HepG2 (cell line): ENCODE measurements around the gene GGTLC2. TPM values are rescaled to one million over a fixed set of nuclear protein-coding genes. Genes with fewer than 3 reads are reported as not detected.

Experiments
- ATAC-seq: fragments of 200-7000 bp; cut with Tn5 transposase; 3 replicates; pipeline ENCODE4 v1.9.1; 2020; ENCODE audit warnings: mild to moderate bottlenecking, moderate library complexity
- BruUV-seq: library from RNA; stranded (reverse); fragments of 400-500 nt; replicated peaks from 2 replicates; lab custom pipeline; 2021; lab: Mats Ljungman, UMichigan
- CTCF ChIA-PET: fragments of 300-600 bp; formaldehyde crosslinking; extraction: SDS; loops from one replicate; lab custom pipeline; 2021; ENCODE audit warnings: low total read pairs, inconsistent platforms, low intra/inter-chr PET ratio; lab: Yijun Ruan, JAX
- POLR2A ChIA-PET: fragments of 350-600 bp; sonication (Branson Sonifier 250); formaldehyde crosslinking; loops from one replicate; lab custom pipeline; 2020; ENCODE audit warnings: antibody characterized with exemption, inconsistent platforms; lab: Yijun Ruan, JAX
- DNase-seq: peaks from one replicate; pipeline ENCODE4 v3.0.0-alpha.2; 2015; ENCODE audit warnings: low spot score
- FAIRE-seq: peaks from 3 replicates; lab custom pipeline; 2011; peaks lifted over from hg19 to GRCh38; lab: Jason Lieb, UNC
- H2AFZ ChIP-seq: one replicate; pipeline ENCODE4 v1.6.1; 2011; ENCODE audit warnings: low read length, inconsistent platforms
- H3K27ac ChIP-seq: fragments of 300-600 bp; 3 replicates; pipeline ENCODE4 v1.8.0; 2011; ENCODE audit warnings: mixed run types, mild to moderate bottlenecking, mixed read lengths, low read length, inconsistent platforms; ENCODE audit not compliant: insufficient read depth; ENCODE audit errors: extremely low read length
- H3K27me3 ChIP-seq, 2 experiments: fragments of 200-600 bp in 1 of 2; 2 replicates in 1 of 2; 3 replicates in 1 of 2; pipeline versions ENCODE4 v1.6.0 to v1.8.0; 2011; ENCODE audit warnings: low read length in 2 of 2, mild to moderate bottlenecking in 2 of 2, moderate library complexity in 2 of 2, inconsistent platforms in 1 of 2; ENCODE audit not compliant: insufficient read depth in 2 of 2, control insufficient read depth in 1 of 2
- H3K36me3 ChIP-seq, 2 experiments: fragments of 200-600 bp in 1 of 2; replicated peaks in 1 of 2; 2 replicates in 1 of 2; 3 replicates in 1 of 2; pipeline versions ENCODE4 v1.5.1 to v1.8.0; 2011; ENCODE audit warnings: low read length in 2 of 2, inconsistent platforms in 1 of 2; ENCODE audit not compliant: insufficient read depth in 2 of 2, control insufficient read depth in 1 of 2
- H3K4me1 ChIP-seq: 2 replicates; pipeline ENCODE4 v1.5.1; 2012; ENCODE audit warnings: low read length, inconsistent platforms; ENCODE audit not compliant: insufficient read depth
- H3K4me2 ChIP-seq: 2 replicates; pipeline ENCODE4 v1.6.0; 2011; ENCODE audit warnings: low read depth, low read length, inconsistent platforms
- H3K4me3 ChIP-seq, 3 experiments: fragments of 200-600 bp in 1 of 3; sonication (generic), shearing (Covaris generic) in 1 of 3; replicated peaks in 1 of 3; 2 replicates each; pipeline ENCODE4 v1.5.1; 2011 to 2016; ENCODE audit warnings: low read length in 3 of 3, inconsistent platforms in 2 of 3, low read depth in 2 of 3, mild to moderate bottlenecking in 2 of 3, control low read depth in 1 of 3, mixed read lengths in 1 of 3; ENCODE audit not compliant: insufficient read depth in 1 of 3
- H3K79me2 ChIP-seq: one replicate; pipeline ENCODE4 v1.6.1; 2011; ENCODE audit warnings: low read length, inconsistent platforms; ENCODE audit not compliant: insufficient read depth
- H3K9ac ChIP-seq: 2 replicates; pipeline ENCODE4 v1.6.0; 2011; ENCODE audit warnings: mild to moderate bottlenecking, low read depth, low read length, inconsistent platforms; ENCODE audit not compliant: insufficient read depth
- H3K9me3 ChIP-seq: 2 replicates; pipeline ENCODE4 v1.5.1; 2012; ENCODE audit warnings: mild to moderate bottlenecking, low read length
- H4K20me1 ChIP-seq: 2 replicates; pipeline ENCODE4 v1.6.0; 2011; ENCODE audit warnings: inconsistent platforms, mild to moderate bottlenecking, low read length, moderate library complexity; ENCODE audit not compliant: insufficient read depth
- DPF2 ChIP-seq: sonication (generic); formaldehyde crosslinking; IDR thresholded peaks from 2 replicates; pipeline ENCODE4 v1.4.0; 2020; ENCODE audit warnings: mild to moderate bottlenecking, low read depth, missing genetic modification reagents, borderline replicate concordance
- HOXA3 ChIP-seq: sonication (generic); formaldehyde crosslinking; IDR thresholded peaks from 2 replicates; pipeline ENCODE4 v1.5.0; 2020; ENCODE audit warnings: missing genetic modification reagents
- KAT2B ChIP-seq: fragments of 150-350 bp; IDR thresholded peaks from 2 replicates; pipeline ENCODE4 v1.6.1; 2014; ENCODE audit warnings: low read depth, low read length, borderline replicate concordance
- REPIN1 ChIP-seq: sonication (generic); formaldehyde crosslinking; IDR thresholded peaks from 2 replicates; pipeline ENCODE4 v1.8.0; 2022; ENCODE audit warnings: missing genetic modification reagents, low read depth, mild to moderate bottlenecking, borderline replicate concordance
- SMAD9 ChIP-seq: sonication (generic); formaldehyde crosslinking; IDR thresholded peaks from 2 replicates; pipeline ENCODE4 v1.5.1; 2020; ENCODE audit warnings: mild to moderate bottlenecking, missing genetic modification reagents
- SRSF9 ChIP-seq: fragments of 200-400 bp; formaldehyde crosslinking; IDR thresholded peaks from 2 replicates; pipeline ENCODE4 v1.6.1; 2018; ENCODE audit warnings: borderline replicate concordance, mild to moderate bottlenecking, low read depth, low read length; ENCODE audit not compliant: insufficient read depth, poor library complexity, severe bottlenecking
- ZNF230 ChIP-seq: sonication (generic); formaldehyde crosslinking; IDR thresholded peaks from 2 replicates; pipeline ENCODE4 v1.4.0; 2020; ENCODE audit warnings: mild to moderate bottlenecking, missing genetic modification reagents
- ZNF329 ChIP-seq: sonication (generic); formaldehyde crosslinking; IDR thresholded peaks from 2 replicates; pipeline ENCODE4 v1.9.0; 2021; ENCODE audit warnings: low read depth, mild to moderate bottlenecking, missing genetic modification reagents
- ZNF550 ChIP-seq: sonication (generic); formaldehyde crosslinking; IDR thresholded peaks from 2 replicates; pipeline ENCODE4 v1.4.0; 2020; ENCODE audit warnings: mild to moderate bottlenecking, missing genetic modification reagents, borderline replicate concordance
- ZNF570 ChIP-seq: sonication (generic); formaldehyde crosslinking; IDR thresholded peaks from 2 replicates; pipeline ENCODE4 v1.4.0; 2020; ENCODE audit warnings: mild to moderate bottlenecking, missing genetic modification reagents, borderline replicate concordance
- ZNF749 ChIP-seq: sonication (generic); formaldehyde crosslinking; IDR thresholded peaks from 2 replicates; pipeline ENCODE4 v1.8.0; 2022; ENCODE audit warnings: mild to moderate bottlenecking, missing genetic modification reagents, moderate library complexity, borderline replicate concordance
- ZNF782 ChIP-seq: sonication (generic); formaldehyde crosslinking; IDR thresholded peaks from 2 replicates; pipeline ENCODE4 v1.4.0; 2020; ENCODE audit warnings: missing genetic modification reagents, mild to moderate bottlenecking, borderline replicate concordance
- ZSCAN25 ChIP-seq: sonication (generic); formaldehyde crosslinking; IDR thresholded peaks from 2 replicates; pipeline ENCODE4 v1.8.0; 2022; ENCODE audit warnings: mild to moderate bottlenecking, missing genetic modification reagents
- WGBS: methylation state at CpG from one replicate; pipeline ENCODE4 v1.1.6; 2017; ENCODE audit warnings: low lambda C conversion rate; 5-methylcytosine and 5-hydroxymethylcytosine counted together
- in situ Hi-C: cut with HindIII; loops from 2 replicates; pipeline ENCODE4 v1.10.0; 2017; ENCODE audit warnings: low pct_unique_long_range_greater_than_20kb; ENCODE audit not compliant: extremely low pct_ligation_motif_present
- intact Hi-C: fragments of 100-400 bp; cut with micrococcal nuclease; formaldehyde crosslinking; loops from one replicate; pipeline ENCODE4 v1.10.0; 2022; ENCODE audit not compliant: unreplicated experiment
- polyA plus RNA-seq, 8 experiments: library from polyadenylated mRNA; depleted of rRNA in 3 of 8; stranded (reverse) in 7 of 8; unstranded in 1 of 8; fragments of >200 nt; fragmentation: Illumina TruSeq in 4 of 8; extraction: Trizol in 4 of 8; gene quantifications; 2 replicates each; pipeline versions ENCODE4 v1.2.1 to v1.2.3, GENCODE V29; 2011 to 2016; ENCODE audit warnings: low read depth in 4 of 8, missing spikeins in 1 of 8, mixed read lengths in 1 of 8; ENCODE audit not compliant: insufficient read depth in 1 of 8
- total RNA-seq, 5 experiments: library from RNA; depleted of rRNA; stranded (reverse); fragments of >200 nt; fragmentation: Illumina TruSeq; extraction: Trizol; gene quantifications; 2 replicates each; pipeline ENCODE4 v1.2.3, GENCODE V29; 2016; ENCODE audit warnings: low read depth in 1 of 5
- TF ChIP-seq, protein P1 (sequence below): sonication (generic); formaldehyde crosslinking; IDR thresholded peaks from 2 replicates; pipeline ENCODE4 v1.4.0; 2020; ENCODE audit warnings: missing genetic modification reagents

The GGTLC2 gene
- total and polyA plus RNA-seq, 2 of the 13 experiments (the other 11 are each of a cell fraction or from before 2014, with no cell fraction given): not detected

DNA sequence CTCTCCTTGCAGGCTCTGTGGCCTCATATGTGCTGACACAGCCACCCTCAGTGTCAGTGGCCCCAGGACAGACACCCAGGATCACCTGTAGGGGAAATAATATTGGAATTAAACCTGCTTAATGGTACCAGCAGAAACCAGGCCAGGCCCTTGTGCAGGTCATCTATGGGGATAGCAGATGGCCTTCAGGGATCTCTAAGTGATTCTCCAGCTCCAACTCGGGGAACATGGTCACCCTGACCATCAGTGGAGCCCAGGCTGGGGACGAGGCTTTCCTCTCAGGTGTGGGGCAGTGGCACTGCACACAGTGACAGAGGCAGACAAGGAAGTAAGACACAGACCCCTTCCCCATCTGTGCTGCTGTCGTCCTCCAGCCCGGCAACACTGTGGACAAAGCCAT is 16.9 kb downstream of the GGTLC2 start:
- no peak overlapping the region for H3K4me3 ChIP-seq
- peaks cover 2 to 33% of the 10 kb centered on the region in 2 experiments; a peak in 4 of 5 replicates for H3K27me3 ChIP-seq
- ATAC-seq (no peak), FAIRE-seq (no peak), DNase-seq (no peak)
- POLR2A ChIA-PET: no interaction called here
- no peaks in the 10 kb centered on the region for H4K20me1 ChIP-seq
- no peak overlapping the region for H3K4me2 ChIP-seq
- no peak overlapping the region for H3K9ac ChIP-seq
- no peaks in the 10 kb centered on the region for H3K9me3 ChIP-seq
- in situ Hi-C loops (no loop called here), intact Hi-C loops (no loop called here)
- no peak overlapping the region for H2AFZ ChIP-seq
- no TSS peak for BruUV-seq
- TF ChIP-seq, protein P1, sequence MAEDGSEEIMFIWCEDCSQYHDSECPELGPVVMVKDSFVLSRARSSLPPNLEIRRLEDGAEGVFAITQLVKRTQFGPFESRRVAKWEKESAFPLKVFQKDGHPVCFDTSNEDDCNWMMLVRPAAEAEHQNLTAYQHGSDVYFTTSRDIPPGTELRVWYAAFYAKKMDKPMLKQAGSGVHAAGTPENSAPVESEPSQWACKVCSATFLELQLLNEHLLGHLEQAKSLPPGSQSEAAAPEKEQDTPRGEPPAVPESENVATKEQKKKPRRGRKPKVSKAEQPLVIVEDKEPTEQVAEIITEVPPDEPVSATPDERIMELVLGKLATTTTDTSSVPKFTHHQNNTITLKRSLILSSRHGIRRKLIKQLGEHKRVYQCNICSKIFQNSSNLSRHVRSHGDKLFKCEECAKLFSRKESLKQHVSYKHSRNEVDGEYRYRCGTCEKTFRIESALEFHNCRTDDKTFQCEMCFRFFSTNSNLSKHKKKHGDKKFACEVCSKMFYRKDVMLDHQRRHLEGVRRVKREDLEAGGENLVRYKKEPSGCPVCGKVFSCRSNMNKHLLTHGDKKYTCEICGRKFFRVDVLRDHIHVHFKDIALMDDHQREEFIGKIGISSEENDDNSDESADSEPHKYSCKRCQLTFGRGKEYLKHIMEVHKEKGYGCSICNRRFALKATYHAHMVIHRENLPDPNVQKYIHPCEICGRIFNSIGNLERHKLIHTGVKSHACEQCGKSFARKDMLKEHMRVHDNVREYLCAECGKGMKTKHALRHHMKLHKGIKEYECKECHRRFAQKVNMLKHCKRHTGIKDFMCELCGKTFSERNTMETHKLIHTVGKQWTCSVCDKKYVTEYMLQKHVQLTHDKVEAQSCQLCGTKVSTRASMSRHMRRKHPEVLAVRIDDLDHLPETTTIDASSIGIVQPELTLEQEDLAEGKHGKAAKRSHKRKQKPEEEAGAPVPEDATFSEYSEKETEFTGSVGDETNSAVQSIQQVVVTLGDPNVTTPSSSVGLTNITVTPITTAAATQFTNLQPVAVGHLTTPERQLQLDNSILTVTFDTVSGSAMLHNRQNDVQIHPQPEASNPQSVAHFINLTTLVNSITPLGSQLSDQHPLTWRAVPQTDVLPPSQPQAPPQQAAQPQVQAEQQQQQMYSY (CRISPR knock-in tag): no peak
- TF ChIP-seq ZNF230 (no peak), DPF2 (CRISPR knock-in tag) (no peak)
- no peaks in the 10 kb centered on the region for H3K36me3 ChIP-seq
- H3K4me1 ChIP-seq: no peaks in the 10 kb centered on the region
- H3K27ac ChIP-seq: no peak overlapping the region
- WGBS: 0% methylated on average over 1 of the region's 4 CpGs
- CTCF ChIA-PET: no interaction called here
- H3K79me2 ChIP-seq: no peaks in the 10 kb centered on the region

DNA sequence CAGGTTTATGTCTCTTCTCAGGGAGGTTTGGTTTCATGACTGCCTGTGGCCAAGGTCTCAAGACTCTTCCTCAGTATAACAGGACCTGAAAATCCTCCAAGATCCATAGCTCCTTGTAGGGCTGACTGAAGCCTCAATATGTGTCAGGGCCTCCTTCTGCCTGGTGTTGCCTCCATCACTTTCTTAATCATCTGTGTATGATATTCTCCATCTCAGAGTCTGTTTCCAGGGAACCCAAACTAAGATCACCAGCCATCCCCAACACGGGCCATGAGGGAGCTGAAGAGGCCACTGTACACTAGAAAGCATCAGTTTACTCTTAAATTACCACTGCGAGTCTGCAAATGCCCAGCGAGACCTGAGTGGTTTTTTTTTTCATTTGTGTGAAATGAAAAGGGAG is 17.7 kb downstream of the GGTLC2 start:
- no peak overlapping the region for H3K9ac ChIP-seq
- CTCF ChIA-PET: no interaction called here
- no peak overlapping the region for H3K27ac ChIP-seq
- no peak for ATAC-seq
- no peaks in the 10 kb centered on the region for H3K79me2 ChIP-seq
- FAIRE-seq: no peak
- BruUV-seq: no TSS peak
- no peaks in the 10 kb centered on the region for H3K9me3 ChIP-seq
- 0% methylated on average over 3 of the region's 3 CpGs for WGBS
- no peaks in the 10 kb centered on the region for H3K4me1 ChIP-seq
- H3K4me3 ChIP-seq: no peak overlapping the region
- no peaks in the 10 kb centered on the region for H4K20me1 ChIP-seq
- in situ Hi-C loops (no loop called here), intact Hi-C loops (no loop called here)
- H2AFZ ChIP-seq: no peak overlapping the region
- peaks cover 2 to 33% of the 10 kb centered on the region in 2 experiments; a peak in 4 of 5 replicates for H3K27me3 ChIP-seq
- H3K36me3 ChIP-seq: no peaks in the 10 kb centered on the region
- H3K4me2 ChIP-seq: no peak overlapping the region
- POLR2A ChIA-PET: no interaction called here
- no peak for DNase-seq
- no peak for TF ChIP-seq SRSF9
- TF ChIP-seq REPIN1: no peak
- TF ChIP-seq SMAD9 (CRISPR knock-in tag): no peak
- TF ChIP-seq ZNF749 (CRISPR knock-in tag): no peak
- no peak for TF ChIP-seq ZSCAN25
- no peak for TF ChIP-seq ZNF550 (CRISPR knock-in tag)
- TF ChIP-seq ZNF782 (CRISPR knock-in tag): no peak
- TF ChIP-seq ZNF329: no peak
- no peak for TF ChIP-seq KAT2B
- no peak for TF ChIP-seq ZNF570
- TF ChIP-seq HOXA3 (CRISPR knock-in tag): no peak
